ENCODE results near the gene ARID1B. TPM values are rescaled to one million over a fixed set of nuclear protein-coding genes. Genes with fewer than 3 reads are reported as not detected.

The ARID1B gene
- total RNA-seq, 2 experiments from 2014 or later = 42.5 to 43.2 TPM

GRCh38 chr6:156787569-156788492 lies 10.7 kb downstream of the ARID1B start:
- Mint-ChIP-seq H3K4me3 (no peak overlapping the region), H3K36me3 (ENCODE audit: low read depth) (peaks cover 11% of the 10 kb centered on the region)

GRCh38 chr6:156789081-156789943 lies 12.1 kb downstream of the ARID1B start:
- no peaks in the 10 kb centered on the region for H3K9me3 Mint-ChIP-seq

More at GRCh38 chr6:156787569-156788492, 10.7 kb downstream of the ARID1B start:
- DNase-seq = no peak
- CTCF ChIA-PET = interaction anchor here (1.0 kb wide), 1 partner anchor 145 kb away, joined by 4 read pairs; no protein-coding TSS in a partner anchor
- Mint-ChIP-seq H3K27me3 (ENCODE audit: low read depth) (no peaks in the 10 kb centered on the region), H3K9me3 (no peaks in the 10 kb centered on the region), H3K4me1 (ENCODE audit: low read depth) (peaks cover 87% of the 10 kb centered on the region), H3K27ac (no peak overlapping the region)
- intact Hi-C loops (cut with micrococcal nuclease) = loop anchor here (10.0 kb wide), 1 partner anchor 1473 kb away; the partner anchor contains the start of gene TFB1M

GRCh38 chr6:156790711-156791319 lies 13.6 kb downstream of the ARID1B start:
- Mint-ChIP-seq H3K36me3 (ENCODE audit: low read depth) (peaks cover 7% of the 10 kb centered on the region), H3K27ac (no peak overlapping the region), H3K4me3 (no peak overlapping the region), H3K27me3 (ENCODE audit: low read depth) (no peaks in the 10 kb centered on the region), H3K4me1 (ENCODE audit: low read depth) (peaks cover 88% of the 10 kb centered on the region), H3K9me3 (no peaks in the 10 kb centered on the region)
- intact Hi-C loops (cut with micrococcal nuclease) = loop anchor here (1.0 kb wide), 2 partner anchors 66 to 167 kb away; no protein-coding TSS in a partner anchor
- CTCF ChIA-PET = interaction anchor here (0.7 to 0.9 kb wide), 3 partner anchors 15 to 230 kb away, joined by 3 to 4 read pairs (median 3); no protein-coding TSS in a partner anchor
- DNase-seq = no peak

More at GRCh38 chr6:156789081-156789943, 12.1 kb downstream of the ARID1B start:
- CTCF ChIA-PET = interaction anchor here (0.6 to 1.6 kb wide), 4 partner anchors 46 to 198 kb away, joined by 3 to 4 read pairs (median 4); no protein-coding TSS in a partner anchor
- Mint-ChIP-seq H3K36me3 (ENCODE audit: low read depth) (peaks cover 8% of the 10 kb centered on the region), H3K4me1 (ENCODE audit: low read depth) (peaks cover 86% of the 10 kb centered on the region), H3K27ac (no peak overlapping the region), H3K27me3 (ENCODE audit: low read depth) (no peaks in the 10 kb centered on the region), H3K4me3 (no peak overlapping the region)
- intact Hi-C loops (cut with micrococcal nuclease) = loop anchor here (10.0 kb wide), 1 partner anchor 1475 kb away; the partner anchor contains the start of gene TFB1M
- no peak for DNase-seq

- no peaks in the 10 kb centered on the region for H3K9me3 Mint-ChIP-seq
- DNase-seq = peak; percentile 60
- CTCF ChIA-PET = interaction anchor here (0.7 to 0.9 kb wide), 4 partner anchors 16 to 229 kb away, joined by 3 to 4 read pairs (median 3); no protein-coding TSS in a partner anchor
- peaks cover 89% of the 10 kb centered on the region for H3K4me1 Mint-ChIP-seq (ENCODE audit: low read depth)
- H3K4me3 Mint-ChIP-seq = no peak overlapping the region
- H3K27me3 Mint-ChIP-seq (ENCODE audit: low read depth) = no peaks in the 10 kb centered on the region
- intact Hi-C loops (cut with micrococcal nuclease) = loop anchor here (1.0 kb wide), 2 partner anchors 66 to 167 kb away; no protein-coding TSS in a partner anchor
- H3K36me3 Mint-ChIP-seq (ENCODE audit: low read depth) = peaks cover 3% of the 10 kb centered on the region
- peak overlapping the region; percentile 48 for H3K27ac Mint-ChIP-seq
These were observed 14.2 kb downstream of the ARID1B start for GRCh38 chr6:156791320-156791850.

GRCh38 chr6:156793200-156793599 lies 16.0 kb downstream of the ARID1B start:
- Mint-ChIP-seq H3K27me3 (ENCODE audit: low read depth) (no peaks in the 10 kb centered on the region), H3K4me1 (ENCODE audit: low read depth) (peaks cover 89% of the 10 kb centered on the region), H3K4me3 (no peak overlapping the region), H3K9me3 (no peaks in the 10 kb centered on the region), H3K27ac (no peak overlapping the region), H3K36me3 (ENCODE audit: low read depth) (peaks cover 1% of the 10 kb centered on the region)
- CTCF ChIA-PET = interaction anchor here (0.6 kb wide), 1 partner anchor 232 kb away, joined by 4 read pairs; no protein-coding TSS in a partner anchor
- intact Hi-C loops (cut with micrococcal nuclease) = no loop called here
- no peak for DNase-seq

GRCh38 chr6:156794546-156795354 lies 17.6 kb downstream of the ARID1B start:
- H3K27ac Mint-ChIP-seq = no peak overlapping the region
- CTCF ChIA-PET = interaction anchor here (1.3 kb wide), 1 partner anchor 12 kb away, joined by 4 read pairs; no protein-coding TSS in a partner anchor
- no peaks in the 10 kb centered on the region for H3K9me3 Mint-ChIP-seq
- peaks cover 1% of the 10 kb centered on the region for H3K36me3 Mint-ChIP-seq (ENCODE audit: low read depth)
- H3K4me1 Mint-ChIP-seq (ENCODE audit: low read depth) = peaks cover 87% of the 10 kb centered on the region
- no peaks in the 10 kb centered on the region for H3K27me3 Mint-ChIP-seq (ENCODE audit: low read depth)
- no peak for DNase-seq
- intact Hi-C loops (cut with micrococcal nuclease) = no loop called here
- H3K4me3 Mint-ChIP-seq = no peak overlapping the region

- DNase-seq = no peak
- Mint-ChIP-seq H3K4me3 (peak overlapping the region; percentile 41), H3K9me3 (no peaks in the 10 kb centered on the region), H3K36me3 (ENCODE audit: low read depth) (peaks cover 1% of the 10 kb centered on the region), H3K27me3 (ENCODE audit: low read depth) (no peaks in the 10 kb centered on the region), H3K27ac (no peak overlapping the region), H3K4me1 (ENCODE audit: low read depth) (peaks cover 79% of the 10 kb centered on the region)
- CTCF ChIA-PET = interaction anchor here (0.6 to 1.3 kb wide), 2 partner anchors 11 to 83 kb away, joined by 3 to 4 read pairs; no protein-coding TSS in a partner anchor
- intact Hi-C loops (cut with micrococcal nuclease) = no loop called here
These were observed 18.6 kb downstream of the ARID1B start for GRCh38 chr6:156795825-156796224.

- intact Hi-C loops (cut with micrococcal nuclease) = no loop called here
- Mint-ChIP-seq H3K9me3 (no peaks in the 10 kb centered on the region), H3K27me3 (ENCODE audit: low read depth) (no peaks in the 10 kb centered on the region), H3K27ac (no peak overlapping the region), H3K36me3 (ENCODE audit: low read depth) (no peaks in the 10 kb centered on the region), H3K4me1 (ENCODE audit: low read depth) (peaks cover 74% of the 10 kb centered on the region), H3K4me3 (no peak overlapping the region)
- CTCF ChIA-PET = no interaction called here
- no peak for DNase-seq
These were observed 19.4 kb downstream of the ARID1B start for GRCh38 chr6:156796627-156797026.

- CTCF ChIA-PET = no interaction called here
- no peaks in the 10 kb centered on the region for H3K9me3 Mint-ChIP-seq
- no peak overlapping the region for H3K27ac Mint-ChIP-seq
- intact Hi-C loops (cut with micrococcal nuclease) = no loop called here
- no peaks in the 10 kb centered on the region for H3K36me3 Mint-ChIP-seq (ENCODE audit: low read depth)
- H3K27me3 Mint-ChIP-seq (ENCODE audit: low read depth) = no peaks in the 10 kb centered on the region
- no peak for DNase-seq
- H3K4me1 Mint-ChIP-seq (ENCODE audit: low read depth) = peaks cover 71% of the 10 kb centered on the region
- no peak overlapping the region for H3K4me3 Mint-ChIP-seq
These were observed 20.9 kb downstream of the ARID1B start for GRCh38 chr6:156797901-156798735.

GRCh38 chr6:156801712-156802111 lies 24.5 kb downstream of the ARID1B start:
- CTCF ChIA-PET = interaction anchor here (0.6 kb wide), 1 partner anchor 152 kb away, joined by 5 read pairs; no protein-coding TSS in a partner anchor
- DNase-seq = no peak
- no peak overlapping the region for H3K27ac Mint-ChIP-seq
- H3K27me3 Mint-ChIP-seq (ENCODE audit: low read depth) = no peaks in the 10 kb centered on the region
- intact Hi-C loops (cut with micrococcal nuclease) = no loop called here
- H3K4me3 Mint-ChIP-seq = no peak overlapping the region
- H3K9me3 Mint-ChIP-seq = peaks cover 7% of the 10 kb centered on the region
- peaks cover 4% of the 10 kb centered on the region for H3K36me3 Mint-ChIP-seq (ENCODE audit: low read depth)
- peaks cover 73% of the 10 kb centered on the region for H3K4me1 Mint-ChIP-seq (ENCODE audit: low read depth)

Data from activated naive CD4-positive, alpha-beta T cell treated with anti-CD3 and anti-CD28 coated beads for 36 hours (primary cell).